H9 (cell line): ENCODE measurements around the gene URI1. TPM values are rescaled to one million over a fixed set of nuclear protein-coding genes. Genes with fewer than 3 reads are reported as not detected.

Source experiments
- DNase-seq: peaks from one replicate; pipeline ENCODE4 v3.0.0-alpha.2; 2017
- H2AFZ ChIP-seq: one replicate; pipeline ENCODE4 v1.6.1; 2013; ENCODE audit warnings: mild to moderate bottlenecking, low read length, control low read depth, moderate library complexity
- H2AK5ac ChIP-seq: 2 replicates; pipeline ENCODE4 v1.6.1; 2013; ENCODE audit warnings: low read length, control low read depth, mixed read lengths; ENCODE audit not compliant: insufficient read length
- H2BK120ac ChIP-seq: one replicate; pipeline ENCODE4 v1.6.1; 2013; ENCODE audit warnings: low read depth, mild to moderate bottlenecking, low read length, control low read depth, inconsistent platforms; ENCODE audit not compliant: poor library complexity, severe bottlenecking
- H2BK12ac ChIP-seq: 2 replicates; pipeline ENCODE4 v1.6.1; 2013; ENCODE audit warnings: low read length, control low read depth, mixed read lengths, low read depth; ENCODE audit not compliant: insufficient read length
- H2BK15ac ChIP-seq: 2 replicates; pipeline ENCODE4 v1.6.1; 2013; ENCODE audit warnings: low read depth, low read length, control low read depth
- H2BK20ac ChIP-seq: one replicate; pipeline ENCODE4 v1.6.1; 2013; ENCODE audit warnings: low read depth, mild to moderate bottlenecking, low read length, control low read depth, inconsistent platforms; ENCODE audit not compliant: poor library complexity, severe bottlenecking
- H2BK5ac ChIP-seq: 2 replicates; pipeline ENCODE4 v1.6.1; 2013; ENCODE audit warnings: low read length, control low read depth, mixed read lengths; ENCODE audit not compliant: insufficient read length
- H3K14ac ChIP-seq: 2 replicates; pipeline ENCODE4 v1.6.1; 2013; ENCODE audit warnings: low read length, control low read depth; ENCODE audit not compliant: insufficient read depth
- H3K18ac ChIP-seq: 2 replicates; pipeline ENCODE4 v1.6.1; 2013; ENCODE audit warnings: low read depth, mild to moderate bottlenecking, mixed read lengths, low read length, control low read depth; ENCODE audit not compliant: insufficient read length
- H3K23ac ChIP-seq: 2 replicates; pipeline ENCODE4 v1.6.1; 2013; ENCODE audit warnings: low read length, control low read depth, mixed read lengths, low read depth; ENCODE audit not compliant: insufficient read length
- H3K23me2 ChIP-seq: 2 replicates; pipeline ENCODE4 v1.6.1; 2013; ENCODE audit warnings: low read depth, mild to moderate bottlenecking, mixed read lengths, low read length, control low read depth; ENCODE audit not compliant: insufficient read length, poor library complexity, severe bottlenecking
- H3K27ac ChIP-seq: 2 replicates; pipeline ENCODE4 v1.5.1; 2013; ENCODE audit warnings: low read length, control low read depth, mixed read lengths, low read depth; ENCODE audit not compliant: insufficient read length
- H3K27me3 ChIP-seq: 2 replicates; pipeline ENCODE4 v1.6.1; 2013; ENCODE audit warnings: low read length, control low read depth, inconsistent platforms; ENCODE audit not compliant: insufficient read depth
- H3K4ac ChIP-seq: 2 replicates; pipeline ENCODE4 v1.6.1; 2013; ENCODE audit warnings: low read depth, mild to moderate bottlenecking, control low read depth, inconsistent platforms, low read length, moderate library complexity
- H3K4me1 ChIP-seq: 2 replicates; pipeline ENCODE4 v1.6.1; 2013; ENCODE audit warnings: low read length, control low read depth, inconsistent platforms; ENCODE audit not compliant: insufficient read depth
- H3K4me2 ChIP-seq: 2 replicates; pipeline ENCODE4 v1.6.1; 2013; ENCODE audit warnings: low read length, control low read depth, mixed read lengths; ENCODE audit not compliant: insufficient read length, insufficient read depth
- H3K56ac ChIP-seq: 2 replicates; pipeline ENCODE4 v1.6.1; 2013; ENCODE audit warnings: low read depth, mild to moderate bottlenecking, mixed read lengths, low read length, control low read depth; ENCODE audit not compliant: insufficient read length
- H3K79me1 ChIP-seq: 2 replicates; pipeline ENCODE4 v1.6.1; 2013; ENCODE audit warnings: low read depth, mild to moderate bottlenecking, moderate library complexity, low read length, control low read depth, inconsistent platforms; ENCODE audit not compliant: insufficient read depth, poor library complexity, severe bottlenecking
- H3K79me2 ChIP-seq: 2 replicates; pipeline ENCODE4 v1.6.1; 2013; ENCODE audit warnings: low read length, control low read depth, inconsistent platforms; ENCODE audit not compliant: insufficient read depth
- H3K9ac ChIP-seq: 2 replicates; pipeline ENCODE4 v1.6.1; 2013; ENCODE audit warnings: low read length, control low read depth, mixed read lengths; ENCODE audit not compliant: insufficient read length; ENCODE audit errors: extremely low read depth
- H3K9me3 ChIP-seq: one replicate; pipeline ENCODE4 v1.6.1; 2013; ENCODE audit warnings: low read depth, low read length, inconsistent platforms; ENCODE audit not compliant: control insufficient read depth
- H3T11ph ChIP-seq: one replicate; pipeline ENCODE4 v1.6.1; 2013; ENCODE audit warnings: mild to moderate bottlenecking, low read length, control low read depth, inconsistent platforms
- H4K20me1 ChIP-seq: one replicate; pipeline ENCODE4 v1.6.1; 2013; ENCODE audit not compliant: control insufficient read depth, insufficient read length, insufficient read depth
- H4K5ac ChIP-seq: 2 replicates; pipeline ENCODE4 v1.6.1; 2013; ENCODE audit warnings: low read depth, mild to moderate bottlenecking, mixed read lengths, low read length, control low read depth; ENCODE audit not compliant: insufficient read length
- H4K8ac ChIP-seq: replicated peaks from 2 replicates; pipeline ENCODE4 v1.6.1; 2013; ENCODE audit warnings: low read length, control low read depth, mixed read lengths, low read depth; ENCODE audit not compliant: insufficient read length
- H4K91ac ChIP-seq: 2 replicates; pipeline ENCODE4 v1.6.1; 2013; ENCODE audit warnings: low read depth, mild to moderate bottlenecking, moderate library complexity, mixed read lengths, low read length, control low read depth; ENCODE audit not compliant: insufficient read length
- H3K27ac Mint-ChIP-seq, 3 experiments: 2 replicates in 2 of 3; 3 replicates in 1 of 3; pipeline ENCODE4 v1.8.0; 2020 to 2021; ENCODE audit warnings: mixed read lengths in 3 of 3, mild to moderate bottlenecking in 1 of 3, moderate library complexity in 1 of 3
- H3K27me3 Mint-ChIP-seq: 2 replicates; pipeline ENCODE4 v1.8.0; 2021; ENCODE audit warnings: low read depth, mild to moderate bottlenecking, moderate library complexity, mixed read lengths
- H3K36me3 Mint-ChIP-seq, 3 experiments: 2 replicates in 2 of 3; 3 replicates in 1 of 3; pipeline ENCODE4 v1.8.0; 2020 to 2021; ENCODE audit warnings: low read depth in 3 of 3, mixed read lengths in 3 of 3; ENCODE audit not compliant: insufficient read depth in 1 of 3
- H3K4me1 Mint-ChIP-seq, 2 experiments: 2 replicates each; pipeline ENCODE4 v1.8.0; 2020; ENCODE audit warnings: mixed read lengths in 2 of 2
- H3K4me3 Mint-ChIP-seq, 2 experiments: 2 replicates in 1 of 2; 3 replicates in 1 of 2; pipeline ENCODE4 v1.8.0; 2020 to 2021; ENCODE audit warnings: mild to moderate bottlenecking in 2 of 2, mixed read lengths in 2 of 2, moderate library complexity in 1 of 2
- H3K9me3 Mint-ChIP-seq, 2 experiments: 2 replicates in 1 of 2; 3 replicates in 1 of 2; pipeline ENCODE4 v1.8.0; 2020; ENCODE audit warnings: mild to moderate bottlenecking in 2 of 2, mixed read lengths in 2 of 2, moderate library complexity in 1 of 2
- CTCF ChIP-seq: fragments of 200-600 bp; sonication (generic); conservative IDR thresholded peaks from 3 replicates; pipeline ENCODE4 v1.8.0; 2021; ENCODE audit warnings: antibody characterized with exemption, mild to moderate bottlenecking
- WGBS: extraction: QIAGEN DNeasy Blood & Tissue Kit; methylation state at CpG from one replicate; pipeline ENCODE4 v1.1.7; 2013; ENCODE audit warnings: missing lambda C conversion rate, low lambda C conversion rate, mixed read lengths; ENCODE audit not compliant: insufficient read length; ENCODE audit errors: extremely low coverage; 5-methylcytosine and 5-hydroxymethylcytosine counted together
- total RNA-seq: library from RNA; stranded (reverse); gene quantifications from 2 replicates; pipeline ENCODE4 v1.2.1, GENCODE V29; 2021

Gene URI1
- total RNA-seq, 1 experiment from 2014 or later: 54.3 TPM

- Histone ChIP-seq H3K56ac (no peak overlapping the region), H3K4me2 (no peak overlapping the region), H3K79me1 (no peaks in the 10 kb centered on the region), H4K5ac (no peak overlapping the region), H2BK20ac (no peak overlapping the region), H4K8ac (no peak overlapping the region), H3K23me2 (no peaks in the 10 kb centered on the region), H4K91ac (no peak overlapping the region), H3K4me1 (no peaks in the 10 kb centered on the region), H3K9ac (no peak overlapping the region), H3K27me3 (no peaks in the 10 kb centered on the region), H4K20me1 (no peaks in the 10 kb centered on the region), H2BK120ac (no peak overlapping the region), H3K4ac (no peak overlapping the region), H3K79me2 (no peaks in the 10 kb centered on the region), H3T11ph (no peak overlapping the region), H3K9me3 (no peaks in the 10 kb centered on the region), H3K23ac (no peak overlapping the region), H3K14ac (no peak overlapping the region), H3K18ac (no peak overlapping the region), H2BK12ac (no peak overlapping the region), H2AK5ac (no peak overlapping the region), H3K27ac (no peak overlapping the region), H2AFZ (no peak overlapping the region), H2BK5ac (no peak overlapping the region), H2BK15ac (no peak overlapping the region)
- H3K27ac Mint-ChIP-seq: no peak overlapping the region
- H3K36me3 Mint-ChIP-seq: no peaks in the 10 kb centered on the region
- WGBS: no CpG with 5 or more reads among the region's 1 CpG
- DNase-seq: no peak
- H3K9me3 Mint-ChIP-seq: peaks cover 0 to 5% of the 10 kb centered on the region in 2 experiments; a peak in 1 of 5 replicates
- H3K27me3 Mint-ChIP-seq: peaks cover 10% of the 10 kb centered on the region; the same call in 1 of the 2 replicates
- peaks cover 10 to 20% of the 10 kb centered on the region in 2 experiments for H3K4me1 Mint-ChIP-seq
- no peak for TF ChIP-seq CTCF
- H3K4me3 Mint-ChIP-seq: no peak overlapping the region
These were observed 13.2 kb upstream of the URI1 start for GRCh38 chr19:29928831-29929230.
